Measurements from ENCODE around the gene BIRC6.
A peak's percentile ranks its signal among the peaks of the same experiment; 100 is the strongest.
"Not testable (repeated sequence)": the region's sequence is repeated elsewhere in the genome, so short reads cannot be mapped to it uniquely, and the experiment has no call there.

BIRC6 gene

DNA sequence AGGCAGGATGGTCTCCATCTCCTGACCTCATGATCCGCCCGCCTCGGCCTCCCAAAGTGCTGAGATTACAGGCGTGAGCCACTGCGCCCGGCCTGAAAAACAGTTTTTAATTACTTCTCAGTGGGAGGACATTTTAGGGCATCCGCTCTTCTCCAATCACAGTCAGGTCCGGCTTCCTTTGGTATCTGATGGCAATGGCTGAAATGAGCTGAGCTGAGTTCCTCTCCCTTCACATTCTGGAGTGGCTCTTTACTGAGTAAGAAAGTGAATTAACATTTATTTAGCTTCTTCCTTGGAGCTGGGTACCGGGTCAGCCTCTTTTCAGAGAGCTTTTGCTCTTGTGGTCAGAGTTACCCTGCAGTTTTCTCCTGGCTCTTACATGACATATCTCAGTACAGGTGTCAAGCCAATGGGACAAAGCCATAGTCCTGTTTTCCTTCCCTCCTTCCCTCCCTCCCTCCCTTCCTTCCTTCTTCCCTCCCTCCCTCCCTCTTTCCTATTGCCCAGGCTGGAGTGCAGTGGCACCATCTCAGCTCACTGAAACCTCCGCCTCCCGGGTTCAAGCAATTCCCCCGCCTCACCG, 269.9 kb downstream of the BIRC6 start:
- DNase-seq: no peak

DNA sequence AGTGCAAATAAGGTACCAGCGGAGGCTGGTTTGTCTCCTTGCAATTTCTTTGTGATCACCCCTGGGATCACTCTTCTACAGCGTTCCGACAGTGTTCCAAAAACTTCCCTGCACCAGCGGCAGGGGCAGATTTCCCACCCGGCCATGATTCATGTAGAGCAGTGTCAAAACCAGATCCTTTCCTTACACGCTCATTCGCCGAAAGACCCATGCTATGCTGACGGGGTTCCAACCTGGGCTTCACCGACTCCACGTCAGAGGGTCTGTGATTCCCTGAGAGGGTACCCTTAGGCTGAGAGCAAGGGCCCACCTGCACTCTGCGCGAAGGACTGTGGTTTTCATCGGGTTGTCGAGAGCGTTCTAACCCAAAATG, 270.6 kb downstream of the BIRC6 start:
- DNase-seq: no peak

DNA sequence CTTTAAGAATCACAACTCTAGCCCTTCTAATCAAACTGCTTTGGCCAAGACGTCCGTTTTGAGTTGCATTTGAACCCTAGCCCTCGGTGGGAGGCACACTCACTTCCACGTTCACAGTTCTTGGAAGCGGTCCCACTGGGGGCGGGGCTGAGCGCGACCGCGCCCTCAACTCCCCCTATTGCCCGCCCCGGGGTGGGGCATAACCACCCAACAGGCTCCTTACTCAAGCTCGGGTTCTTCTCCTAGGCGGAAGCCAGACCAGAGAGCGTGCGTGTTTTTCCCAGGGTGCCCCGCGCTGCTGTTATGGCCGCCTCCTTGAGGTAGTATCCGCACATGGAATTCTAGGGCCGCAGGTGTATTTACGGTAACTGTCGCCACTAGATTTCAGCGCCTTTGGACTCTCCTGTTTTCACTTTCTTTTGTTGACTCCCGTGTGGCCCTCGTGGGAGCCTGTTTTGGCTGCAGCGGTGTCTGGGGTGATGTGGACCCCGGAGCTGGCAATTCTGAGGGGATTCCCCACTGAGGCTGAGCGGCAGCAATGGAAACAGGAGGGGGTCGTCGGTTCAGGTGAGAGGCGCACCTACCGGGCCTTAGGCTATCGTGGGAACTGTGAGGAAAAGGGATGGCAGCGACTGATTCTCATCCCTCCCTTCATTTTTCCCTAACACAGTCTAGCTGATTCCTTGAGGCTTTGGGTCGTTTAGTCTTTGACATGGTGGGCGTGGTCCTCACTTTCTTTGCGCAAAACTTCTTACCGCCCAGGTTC, 271.2 kb downstream of the BIRC6 start, which contains the start of gene TTC27:
TSS of gene TTC27 (plus strand) at position 237 of the 766 bp plus-strand sequence. CDS start at position 480, 243 bp downstream.
- DNase-seq: peak; percentile 74

DNA sequence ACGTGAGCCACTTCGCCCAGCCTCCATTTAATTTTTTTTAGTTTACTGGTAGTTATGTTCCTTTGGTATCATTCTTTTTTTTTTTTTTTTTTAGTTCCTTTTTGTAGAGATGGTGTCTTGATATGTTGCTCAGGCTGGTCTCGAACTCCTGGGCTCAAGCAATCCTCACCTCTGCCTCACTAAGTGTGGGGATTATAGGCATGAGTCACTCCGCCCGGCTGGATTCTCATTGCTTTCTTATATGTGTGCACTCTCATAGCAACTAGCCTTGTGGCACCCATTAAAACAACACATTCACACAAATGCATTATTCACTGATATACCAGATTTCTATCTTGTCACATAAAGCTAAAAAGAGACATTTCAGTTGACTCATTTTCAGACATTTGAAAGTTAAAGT, 275.3 kb downstream of the BIRC6 start:
- DNase-seq: no peak

DNA sequence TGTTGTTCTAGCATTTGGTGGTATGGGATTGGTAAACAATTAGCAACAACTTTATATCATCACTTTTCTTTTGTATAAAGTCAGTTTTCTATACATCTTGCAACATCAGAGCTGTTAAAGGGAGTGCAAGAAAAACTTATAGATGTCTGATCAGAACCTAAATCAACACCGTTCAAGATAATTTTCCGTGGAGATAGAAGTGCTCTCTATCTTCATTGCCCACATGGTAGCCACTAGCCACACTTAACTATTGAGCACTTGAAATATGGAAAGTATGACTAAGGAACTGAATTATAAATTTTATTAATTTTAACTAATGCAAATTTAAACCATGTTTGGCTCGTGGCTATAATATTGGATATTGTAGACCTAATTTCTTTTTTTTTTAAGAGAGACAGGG, 276.2 kb downstream of the BIRC6 start:
- no peak for DNase-seq

DNA sequence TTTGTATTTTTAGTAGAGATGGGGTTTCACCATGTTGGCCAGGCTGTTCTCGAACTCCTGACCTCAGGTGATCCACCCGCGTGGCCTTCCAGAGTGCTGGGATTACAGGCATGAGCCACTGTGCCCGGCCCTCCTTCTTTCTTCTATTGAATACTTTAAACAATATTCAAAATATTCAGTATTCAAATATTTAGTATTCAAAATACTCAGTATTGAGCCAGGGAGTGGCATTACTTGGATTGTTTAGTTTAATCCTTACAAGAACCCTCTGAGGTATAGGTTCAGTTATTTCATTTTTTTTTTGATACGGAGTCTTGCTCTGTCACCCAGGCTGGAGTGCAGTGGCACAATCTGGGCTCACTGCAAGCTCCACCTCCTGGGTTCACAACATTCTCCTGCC, 281.7 kb downstream of the BIRC6 start:
- DNase-seq: not testable (repeated sequence)

DNA sequence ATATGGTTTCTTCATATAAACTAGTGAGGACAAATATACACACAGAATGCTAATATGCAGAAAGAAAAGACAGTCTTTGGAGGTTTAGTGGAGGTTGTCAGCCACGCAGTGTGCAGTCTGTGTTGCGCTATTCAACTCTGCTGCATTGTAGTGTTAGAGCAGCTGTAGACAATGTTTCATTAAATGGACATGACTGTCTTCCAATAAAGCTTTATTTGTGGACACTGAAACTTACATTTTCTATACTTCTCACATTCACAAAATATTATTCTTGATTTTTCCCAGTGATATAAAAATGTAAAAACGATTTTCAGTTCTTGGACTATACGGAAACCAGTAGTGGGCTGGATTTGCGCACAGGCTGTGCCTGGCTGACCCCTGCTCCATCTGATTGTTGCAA, 284.4 kb downstream of the BIRC6 start:
- no peak for DNase-seq

DNA sequence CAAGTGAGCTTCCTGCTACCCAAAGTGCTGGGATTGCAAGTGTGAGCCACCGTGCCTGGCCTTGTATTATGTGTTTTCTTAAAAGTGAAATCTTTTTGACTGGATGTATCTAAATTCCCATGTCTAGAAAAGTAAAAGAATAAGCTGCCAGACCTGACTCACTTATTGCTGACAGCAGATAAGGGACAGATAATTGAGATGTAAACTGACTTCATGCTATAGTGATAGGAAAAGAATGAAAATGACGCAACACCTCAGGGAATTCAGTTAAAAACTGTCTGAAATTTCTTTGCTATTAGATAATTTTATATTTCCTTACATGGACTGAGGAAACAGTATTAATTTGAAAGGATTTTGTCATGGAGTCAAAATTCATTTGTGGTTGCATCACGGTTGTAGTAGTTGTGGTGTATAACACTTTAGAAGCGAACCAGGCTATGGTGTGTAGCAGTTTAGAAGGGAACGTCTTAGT, 290.4 kb downstream of the BIRC6 start:
- no peak for DNase-seq

DNA sequence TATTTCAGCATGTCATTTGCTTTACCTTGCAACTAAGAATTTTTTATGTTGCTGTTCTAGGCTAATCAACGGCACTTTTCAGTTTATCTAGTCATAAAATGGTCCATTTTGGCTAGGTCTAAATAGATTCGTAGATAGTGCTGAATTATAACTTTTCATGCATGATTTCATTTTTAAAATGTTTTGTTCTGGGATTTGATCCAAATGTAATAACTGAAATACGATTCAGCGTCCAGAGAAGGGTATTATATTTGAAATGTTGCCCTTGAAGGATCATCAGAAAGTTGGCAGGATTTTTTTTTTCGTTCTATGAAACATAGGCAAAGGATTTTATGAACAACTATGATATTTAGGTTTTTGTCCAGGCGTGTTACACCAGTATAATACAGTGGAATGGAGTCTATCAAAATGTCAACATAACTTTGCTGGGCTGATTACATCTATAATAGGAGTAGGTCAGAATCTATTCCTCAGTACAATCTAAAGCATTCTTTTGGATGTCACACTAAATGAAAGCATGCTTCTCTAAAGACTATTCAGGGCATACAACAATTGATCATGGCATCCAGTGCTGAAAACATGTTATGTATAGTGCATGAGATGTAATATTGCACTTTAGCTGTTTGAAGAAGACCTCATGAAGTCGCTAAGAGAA, 295.9 kb downstream of the BIRC6 start:
- peak; percentile 95 for DNase-seq

DNA sequence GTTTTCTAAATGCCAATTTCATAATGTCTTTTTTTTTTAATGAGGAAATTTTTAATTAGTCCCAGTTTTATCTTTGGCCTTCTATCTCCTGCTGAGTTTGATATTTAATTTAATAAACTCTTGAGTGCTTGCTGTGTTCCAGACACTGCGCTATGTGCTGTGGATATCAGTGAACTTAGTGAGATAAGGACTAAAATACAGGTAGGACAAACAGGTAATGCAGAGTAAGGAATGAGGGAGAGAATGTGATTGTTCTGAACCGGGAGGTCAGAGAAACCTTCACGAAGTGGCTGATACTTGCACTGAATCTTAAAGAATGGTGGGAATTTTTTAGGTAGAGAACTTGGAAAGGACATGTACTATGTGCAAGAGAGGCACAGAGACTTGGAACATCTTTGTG, 299.2 kb downstream of the BIRC6 start:
- DNase-seq: no peak

DNA sequence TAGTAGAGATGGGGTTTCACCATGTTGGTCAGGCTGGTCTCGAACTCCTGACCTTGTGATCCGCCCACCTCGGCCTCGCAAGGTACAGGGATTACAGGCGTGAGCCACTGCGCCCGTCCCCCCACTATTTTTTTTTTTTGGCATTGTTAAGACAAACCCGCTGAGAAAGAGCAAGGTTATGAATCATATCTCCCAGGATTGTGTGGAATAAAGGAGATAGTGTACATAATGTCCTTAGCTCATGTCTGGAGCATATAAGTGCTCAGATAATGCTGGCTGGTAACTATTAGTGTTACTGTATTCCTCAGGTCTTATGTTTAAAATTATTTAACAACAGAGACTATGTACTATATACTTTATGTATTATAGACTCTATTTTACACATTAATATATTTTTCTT, 307.0 kb downstream of the BIRC6 start:
- no peak for DNase-seq

DNA sequence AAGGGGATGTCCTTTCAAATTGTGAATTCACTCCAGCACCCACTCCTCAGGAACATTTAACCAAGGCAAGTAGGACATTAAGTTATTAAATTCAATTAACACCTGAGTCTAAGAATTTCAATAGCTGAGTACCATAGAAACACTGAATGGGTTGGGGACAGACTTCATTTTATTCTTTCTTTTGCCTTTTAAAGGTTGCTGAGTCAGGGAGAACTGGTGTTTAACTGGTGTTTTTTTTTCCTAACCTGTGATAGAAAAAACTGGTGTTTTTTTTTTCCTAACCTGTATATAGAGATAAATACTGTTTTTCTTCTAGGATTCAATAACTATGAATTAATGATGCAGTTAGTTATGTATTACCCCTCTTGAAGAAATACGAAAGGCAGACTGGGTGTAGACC, 309.9 kb downstream of the BIRC6 start:
- no peak for DNase-seq

DNA sequence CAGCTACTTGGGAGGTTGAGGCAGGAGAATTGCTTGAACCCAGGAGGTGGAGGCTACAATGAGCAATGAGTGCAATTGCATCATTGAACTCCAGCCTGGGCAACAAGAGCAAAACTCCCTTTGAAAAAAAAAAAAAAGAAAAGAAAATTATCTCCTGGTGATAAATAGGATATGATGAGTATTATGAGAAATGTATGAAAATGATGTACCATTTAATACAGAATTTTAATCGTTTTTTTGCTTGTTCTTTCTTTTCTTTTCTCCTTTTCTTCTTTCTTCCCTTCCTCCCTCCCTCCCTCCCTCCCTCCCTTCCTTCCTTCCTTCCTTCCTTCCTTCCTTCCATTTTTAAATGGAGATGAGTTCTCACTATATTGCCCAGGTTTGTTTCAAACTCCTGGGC, 311.4 kb downstream of the BIRC6 start:
- no peak for DNase-seq

All from NCI-H1092 treated with DMSO at 0.1 percent for 48 hours (cell line).